GM21367 (cell line): ENCODE data around the gene MGAT4A.
A peak's percentile ranks its signal among the peaks of the same experiment; 100 is the strongest.
"Not testable (repeated sequence)": the region's sequence is repeated elsewhere in the genome, so short reads cannot be mapped to it uniquely, and the experiment has no call there.

Experiments
- ATAC-seq: cut with Tn5 transposase; IDR thresholded peaks from one replicate; pipeline ENCODE4 v1.9.1; 2021; ENCODE audit not compliant: unreplicated experiment

The MGAT4A gene

GRCh38 chr2:98730707-98731040 lies 258 bp downstream of the MGAT4A start:
- peak; percentile 40 for ATAC-seq

GRCh38 chr2:98730053-98730706 lies 752 bp downstream of the MGAT4A start:
- no peak for ATAC-seq

DNA sequence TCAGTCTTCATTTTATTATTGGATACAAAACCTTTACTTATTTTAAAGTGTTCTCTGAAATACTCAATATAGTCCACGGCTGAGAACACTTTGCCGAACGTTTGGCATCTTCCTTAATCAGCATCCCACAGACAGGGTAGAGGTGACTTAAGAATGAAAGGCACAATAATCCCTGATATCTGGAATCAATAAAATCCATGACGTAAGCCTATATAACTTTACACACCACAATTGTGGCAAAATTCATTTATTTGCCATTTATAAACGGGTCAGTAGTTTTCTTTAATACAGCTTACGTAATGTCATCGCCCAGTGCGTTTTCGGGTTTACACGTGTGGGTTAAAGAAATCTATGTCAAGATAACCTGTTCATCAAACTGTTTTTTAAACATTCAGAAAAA lies 1.3 kb downstream of the MGAT4A start:
- ATAC-seq = no peak

DNA sequence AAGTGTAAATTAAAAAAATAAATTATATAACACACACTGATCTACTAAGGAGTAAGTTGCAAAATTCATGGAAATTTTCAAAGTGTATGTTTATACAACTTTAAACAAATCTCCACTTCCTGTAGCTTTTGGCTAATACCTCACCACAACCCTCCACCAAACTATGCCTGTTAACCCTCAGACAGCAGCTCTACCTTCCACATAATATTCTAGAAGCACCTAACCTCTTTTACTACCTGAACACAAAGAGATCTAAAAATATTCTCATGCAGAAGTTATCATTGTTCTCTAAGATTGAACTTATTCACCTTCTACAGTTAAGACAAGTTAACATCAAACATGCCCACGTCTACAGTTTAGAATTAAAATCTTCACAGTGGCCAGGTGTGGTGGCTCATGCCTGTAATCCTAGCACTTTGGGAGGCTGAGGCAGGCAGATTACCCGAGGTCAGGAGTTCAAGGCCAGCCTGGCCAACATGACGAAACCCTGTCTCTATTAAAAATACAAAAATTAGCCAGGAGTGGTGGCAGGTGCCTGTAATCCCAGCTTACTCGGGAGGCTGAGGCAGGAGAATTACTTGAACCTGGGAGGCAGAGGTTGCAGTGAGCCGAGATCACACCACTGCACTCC lies 2.7 kb downstream of the MGAT4A start:
- ATAC-seq = not testable (repeated sequence)

DNA sequence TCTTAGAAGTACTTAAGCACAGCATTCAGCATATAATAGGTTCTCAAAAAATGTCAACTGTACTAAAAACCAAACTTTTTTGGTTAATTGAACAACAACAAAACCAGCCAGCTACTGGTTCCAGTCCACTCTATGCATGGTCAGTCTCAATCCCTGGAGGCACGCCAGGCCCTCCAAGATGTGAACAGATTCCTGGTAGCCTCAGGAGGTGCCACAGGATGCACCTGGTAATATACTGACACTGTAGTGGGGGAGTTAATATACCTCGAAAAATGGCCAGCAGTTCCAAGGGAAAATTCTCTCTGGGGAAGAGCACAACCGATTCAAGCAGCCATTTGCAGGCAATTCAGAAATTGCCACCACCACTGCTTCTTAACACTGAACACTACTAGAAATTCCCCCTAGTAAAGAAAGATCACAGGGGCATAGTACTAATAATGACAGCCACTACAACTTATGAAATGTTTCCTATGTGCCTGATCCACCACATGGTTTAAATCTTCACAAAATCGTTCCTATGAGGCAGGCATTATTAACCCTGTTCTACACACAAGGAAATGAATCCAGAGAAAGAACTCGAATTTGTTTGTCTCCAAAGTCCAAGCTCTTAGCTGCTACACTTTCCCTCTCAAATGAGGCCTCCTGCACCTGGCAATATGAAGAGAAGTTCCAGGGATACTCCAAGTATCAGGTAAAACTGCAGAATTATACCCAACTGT lies 3.4 kb downstream of the MGAT4A start:
- no peak for ATAC-seq

- ATAC-seq = no peak
These were observed 4.1 kb downstream of the MGAT4A start for GRCh38 chr2:98726735-98727368.

GRCh38 chr2:98726205-98726604 lies 4.7 kb downstream of the MGAT4A start:
- ATAC-seq = no peak

DNA sequence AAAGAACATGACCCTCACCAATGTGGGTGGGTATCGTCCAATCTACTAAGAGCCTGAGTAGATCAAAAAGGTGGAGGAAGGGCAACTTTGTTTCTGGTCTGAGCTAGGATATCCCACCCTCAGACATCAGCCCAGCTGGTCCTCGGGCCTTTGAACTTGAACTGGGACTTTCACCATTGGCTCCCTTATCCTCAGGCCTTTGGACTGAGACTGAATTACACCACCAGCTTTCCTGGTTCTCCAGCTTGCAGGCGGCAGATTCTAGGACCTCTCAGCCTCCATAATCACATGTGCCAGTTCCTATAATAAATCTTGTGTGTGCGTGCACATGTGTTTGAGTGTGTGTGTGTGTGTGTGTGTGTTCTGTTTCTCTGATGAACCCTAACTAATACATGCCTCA lies 10.6 kb downstream of the MGAT4A start:
- no peak for ATAC-seq

- no peak for ATAC-seq
These were observed 13.3 kb downstream of the MGAT4A start for GRCh38 chr2:98717621-98718020.

DNA sequence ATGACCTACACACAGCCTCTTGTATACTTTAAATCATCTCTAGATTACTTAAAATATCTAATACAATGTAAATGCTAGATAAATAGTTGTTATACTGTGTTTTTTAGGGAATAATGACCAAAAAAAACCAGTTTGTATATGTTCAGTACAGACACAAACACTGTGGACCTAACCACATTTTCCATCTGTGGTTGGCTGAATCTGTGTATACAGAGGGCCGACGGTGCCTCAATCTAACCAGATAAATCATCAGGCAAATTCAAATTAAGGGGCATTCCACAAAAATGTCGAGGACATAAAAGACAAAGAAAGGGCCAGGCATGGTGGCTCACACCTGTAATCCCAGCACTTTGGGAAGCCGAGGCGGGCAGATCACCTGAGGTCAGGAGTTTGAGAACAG lies 14.1 kb downstream of the MGAT4A start:
- no peak for ATAC-seq

DNA sequence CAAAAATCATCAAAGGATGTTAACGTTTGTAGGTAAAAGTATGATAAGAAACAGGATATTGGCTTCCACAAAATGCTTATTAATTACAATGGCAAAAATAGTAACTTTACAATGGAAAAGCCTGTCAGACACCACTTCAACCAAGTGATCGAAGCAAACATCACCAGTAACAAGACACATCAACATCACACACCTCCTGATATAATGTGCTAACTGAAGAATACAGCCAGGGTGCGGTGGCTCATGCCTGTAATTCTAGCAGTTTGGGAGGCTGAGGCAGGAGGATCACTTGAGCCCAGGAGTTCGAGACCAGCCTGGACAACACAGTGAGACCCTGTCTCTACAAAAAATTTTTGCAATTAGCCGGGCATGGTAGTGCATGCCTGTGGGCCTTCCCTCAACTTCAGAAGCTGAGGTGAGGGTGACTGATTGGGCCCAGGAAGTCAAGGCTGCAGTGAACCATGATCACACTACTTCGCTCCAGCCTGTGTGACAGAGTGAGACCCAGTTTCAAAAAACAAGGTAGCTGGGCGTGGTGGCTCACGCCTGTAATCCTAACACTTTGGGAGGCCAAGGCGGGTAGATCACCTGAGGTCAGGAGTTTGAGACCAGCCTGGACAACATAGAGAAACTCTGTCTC lies 15.0 kb downstream of the MGAT4A start:
- no peak for ATAC-seq

DNA sequence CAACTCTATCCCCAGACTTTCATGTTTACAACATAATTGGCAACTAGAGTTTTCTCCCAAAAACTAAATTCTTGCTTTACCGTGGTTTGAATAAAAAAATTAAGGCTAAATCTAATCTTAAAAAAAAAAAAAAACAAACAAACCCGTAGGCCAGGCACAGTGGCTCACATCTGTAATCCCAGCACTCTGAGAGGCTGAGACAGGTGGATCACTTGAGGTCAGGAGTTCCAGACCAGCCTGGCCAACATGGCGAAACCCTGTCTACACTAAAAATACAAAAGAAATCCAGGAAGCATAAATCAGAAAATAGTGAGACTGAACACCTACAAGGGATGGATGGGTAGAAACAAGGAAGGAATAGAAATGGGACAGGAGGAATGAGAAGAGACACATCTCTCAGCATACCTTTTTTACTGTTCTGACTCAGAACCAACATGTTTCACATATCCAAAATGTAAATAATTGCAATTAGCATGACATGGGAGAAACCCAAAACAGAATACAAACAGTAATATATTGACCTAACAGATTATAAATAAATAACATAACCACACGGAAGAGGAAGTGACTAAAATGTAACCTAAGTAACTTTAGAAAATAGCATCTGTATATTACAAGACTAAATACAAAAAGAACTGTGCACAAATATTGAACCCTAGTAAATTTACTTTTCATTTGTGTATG lies 17.5 kb downstream of the MGAT4A start:
- no peak for ATAC-seq

- ATAC-seq = no peak
These were observed 18.8 kb downstream of the MGAT4A start for GRCh38 chr2:98712145-98712544.

DNA sequence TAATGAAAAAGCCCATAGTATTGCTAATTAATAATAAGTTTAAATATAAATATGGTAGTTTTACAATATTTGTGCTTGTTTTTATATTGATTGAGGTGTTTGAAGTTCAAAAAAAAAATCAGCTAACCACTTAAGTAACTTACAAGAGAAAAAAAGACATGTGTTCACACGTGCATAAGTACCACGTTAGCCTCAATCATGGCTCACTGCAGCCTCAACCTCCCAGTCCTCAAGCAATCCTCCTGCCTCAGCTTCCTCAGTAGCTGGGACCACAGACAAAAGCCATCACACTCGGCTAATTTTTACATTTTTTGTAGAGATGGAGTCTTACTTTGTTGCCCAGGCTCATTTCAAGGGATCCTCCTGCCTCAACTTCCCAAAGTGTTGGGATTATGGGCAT lies 19.4 kb downstream of the MGAT4A start:
- no peak for ATAC-seq

DNA sequence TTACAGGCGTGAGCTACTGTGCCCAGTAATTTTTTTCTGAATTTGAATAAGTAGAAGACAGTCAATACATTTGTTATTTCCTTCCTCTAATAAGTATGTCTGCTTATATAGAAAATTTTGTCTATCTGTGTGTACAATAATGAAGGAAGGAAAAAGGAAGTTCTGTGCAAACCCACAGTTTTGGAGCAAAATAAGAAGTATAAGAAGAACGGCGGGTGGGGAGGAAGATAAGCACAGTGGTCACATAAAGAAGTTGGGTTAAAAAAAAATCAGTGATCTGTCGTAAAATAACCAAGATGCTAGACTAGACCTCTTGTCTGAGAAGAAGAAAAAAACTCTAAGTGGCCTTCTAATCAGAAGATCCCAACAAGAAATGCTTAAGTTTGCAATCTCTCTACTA lies 20.2 kb downstream of the MGAT4A start:
- ATAC-seq = no peak

DNA sequence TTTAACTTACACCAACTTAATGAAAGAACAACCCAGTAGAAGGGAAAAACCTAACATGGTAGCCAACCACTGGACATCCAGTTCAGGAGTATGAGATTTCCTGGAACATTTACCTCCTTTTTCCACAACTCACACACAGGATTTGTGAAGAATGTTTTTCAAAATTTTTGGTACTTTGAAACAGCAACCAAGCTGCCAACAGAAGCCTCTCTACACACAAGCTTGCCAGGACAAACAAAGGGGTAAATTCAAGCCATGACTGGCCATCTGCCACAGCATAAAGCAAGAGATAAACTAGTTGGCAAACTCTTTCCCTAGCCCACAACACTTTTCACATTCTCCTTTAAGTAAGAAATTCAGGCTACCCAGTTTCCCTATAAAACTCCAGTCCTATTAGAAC lies 21.4 kb downstream of the MGAT4A start:
- no peak for ATAC-seq

- no peak for ATAC-seq
These were observed 22.3 kb downstream of the MGAT4A start for GRCh38 chr2:98708396-98709186.

- ATAC-seq = no peak
These were observed 24.3 kb downstream of the MGAT4A start for GRCh38 chr2:98706591-98706990.

DNA sequence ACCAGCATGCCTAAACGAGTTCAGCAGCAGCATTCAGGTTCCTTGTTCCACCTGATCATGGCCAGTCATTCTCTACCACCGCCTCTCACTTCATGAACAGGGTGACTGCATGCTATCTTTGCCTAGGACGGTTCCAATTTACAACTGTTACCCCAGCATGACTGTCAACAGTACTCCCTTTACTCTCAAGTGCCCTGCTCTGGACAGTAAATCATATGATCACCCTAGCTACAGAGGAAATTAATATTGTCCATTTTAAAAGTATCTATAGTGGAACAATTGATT lies 25.7 kb downstream of the MGAT4A start:
- ATAC-seq = no peak
